ENCODE measurements around the gene CYTH1. TPM values are rescaled to one million over a fixed set of nuclear protein-coding genes. Genes with fewer than 3 reads are reported as not detected.

CYTH1 gene
- polyA plus RNA-seq, 1 experiment = 12.8 TPM

GRCh38 chr17:78670850-78671725 lies 111.0 kb downstream of the CYTH1 start:
- ChIA-PET CTCF (no interaction called here), POLR2A (no interaction called here)
- TF ChIP-seq CTCF (IDR thresholded peaks at IDR 0.05; ENCODE audit: insufficient read depth, low read depth, low read length) = no peak
- Histone ChIP-seq H3K27me3 (ENCODE audit: control insufficient read depth, insufficient read depth, low read length) (no peaks in the 10 kb centered on the region), H3K4me3 (ENCODE audit: low read depth, low read length) (no peak overlapping the region), H3K36me3 (ENCODE audit: control insufficient read depth, insufficient read depth, low read length) (peaks cover 7% of the 10 kb centered on the region)
- DNase-seq (ENCODE audit: low read depth) = no peak

- Histone ChIP-seq H3K4me3 (ENCODE audit: low read depth, low read length) (no peak overlapping the region), H3K36me3 (ENCODE audit: control insufficient read depth, insufficient read depth, low read length) (peaks cover 4% of the 10 kb centered on the region), H3K27me3 (ENCODE audit: control insufficient read depth, insufficient read depth, low read length) (no peaks in the 10 kb centered on the region)
- no peak for TF ChIP-seq CTCF (IDR thresholded peaks at IDR 0.05; ENCODE audit: insufficient read depth, low read depth, low read length)
- no peak for DNase-seq (ENCODE audit: low read depth)
- ChIA-PET CTCF (interaction anchor here (1.4 kb wide), 1 partner anchor 38 kb away, joined by 4 read pairs; no protein-coding TSS in a partner anchor), POLR2A (no interaction called here)
Observed at GRCh38 chr17:78669975-78670518, 112.0 kb downstream of the CYTH1 start.

GRCh38 chr17:78669256-78669974 lies 112.7 kb downstream of the CYTH1 start:
- DNase-seq (ENCODE audit: low read depth) = no peak
- Histone ChIP-seq H3K4me3 (ENCODE audit: low read depth, low read length) (no peak overlapping the region), H3K36me3 (ENCODE audit: control insufficient read depth, insufficient read depth, low read length) (no peaks in the 10 kb centered on the region), H3K27me3 (ENCODE audit: control insufficient read depth, insufficient read depth, low read length) (no peaks in the 10 kb centered on the region)
- CTCF ChIA-PET = interaction anchor here (0.9 to 1.4 kb wide), 2 partner anchors 8 to 39 kb away, joined by 3 to 4 read pairs; no protein-coding TSS in a partner anchor
- no peak for TF ChIP-seq CTCF (IDR thresholded peaks at IDR 0.05; ENCODE audit: insufficient read depth, low read depth, low read length)
- POLR2A ChIA-PET = no interaction called here

- H3K36me3 ChIP-seq (ENCODE audit: control insufficient read depth, insufficient read depth, low read length) = no peaks in the 10 kb centered on the region
- CTCF ChIA-PET = interaction anchor here (0.9 to 1.4 kb wide), 2 partner anchors 9 to 40 kb away, joined by 3 to 4 read pairs; no protein-coding TSS in a partner anchor
- H3K4me3 ChIP-seq (ENCODE audit: low read depth, low read length) = no peak overlapping the region
- no peaks in the 10 kb centered on the region for H3K27me3 ChIP-seq (ENCODE audit: control insufficient read depth, insufficient read depth, low read length)
- no peak for DNase-seq (ENCODE audit: low read depth)
- no peak for TF ChIP-seq CTCF (IDR thresholded peaks at IDR 0.05; ENCODE audit: insufficient read depth, low read depth, low read length)
- POLR2A ChIA-PET = no interaction called here
Observed at GRCh38 chr17:78668847-78669246, 113.2 kb downstream of the CYTH1 start.
